GM12878 (cell line): ENCODE results near the gene STARD13. TPM values are rescaled to one million over a fixed set of nuclear protein-coding genes. Genes with fewer than 3 reads are reported as not detected.

Source experiments
- CUX1 ChIP-seq: IDR thresholded peaks from 2 replicates; pipeline ENCODE4 v1.6.1; 2012; ENCODE audit warnings: improper control_type of control experiment, low read depth, low read length; ENCODE audit not compliant: insufficient replicate concordance
- DPF2 ChIP-seq: fragments of 450-650 bp; IDR thresholded peaks from 2 replicates; pipeline ENCODE4 v1.6.1; 2017; ENCODE audit warnings: mild to moderate bottlenecking
- SREBF2 ChIP-seq: IDR thresholded peaks from 2 replicates; pipeline ENCODE4 v1.6.1; 2012; ENCODE audit warnings: mild to moderate bottlenecking, low read length
- YY1 ChIP-seq: IDR thresholded peaks from 2 replicates; pipeline ENCODE4 v1.6.1; 2011; ENCODE audit warnings: low read depth, mild to moderate bottlenecking, low read length
- ZBTB11 ChIP-seq: fragments of 450-650 bp; formaldehyde crosslinking; IDR thresholded peaks from 2 replicates; pipeline ENCODE4 v1.5.0; 2022; ENCODE audit warnings: mild to moderate bottlenecking, missing genetic modification characterization
- polyA plus RNA-seq, 11 experiments: library from polyadenylated mRNA; depleted of rRNA in 4 of 11; unstranded in 6 of 11; stranded (reverse) in 5 of 11; fragments of >200 nt; fragmentation: Nextera tagmentation in 4 of 11; fragmentation: Illumina TruSeq in 1 of 11; extraction: Ambion mirVana in 4 of 11; extraction: Trizol in 1 of 11; gene quantifications; 1 replicate in 1 of 11; 2 replicates in 10 of 11; pipeline versions ENCODE4 v1.2.1 to v1.2.3, GENCODE V29; 2011 to 2016; ENCODE audit warnings: inconsistent platforms in 2 of 11, missing spikeins in 2 of 11, low read depth in 1 of 11
- total RNA-seq, 4 experiments: library from RNA; depleted of rRNA in 3 of 4; stranded (reverse); fragments of >200 nt in 3 of 4; fragmentation: Illumina TruSeq in 1 of 4; extraction: Trizol in 1 of 4; gene quantifications; 2 replicates each; pipeline versions ENCODE4 v1.2.1 to v1.2.3, GENCODE V29; 2013 to 2021
- TF ChIP-seq, protein P1 (sequence below): fragments of 450-650 bp; IDR thresholded peaks from 2 replicates; pipeline ENCODE4 v1.6.1; 2018; ENCODE audit warnings: mild to moderate bottlenecking, low read depth, moderate library complexity; ENCODE audit not compliant: partially characterized antibody
- TF ChIP-seq, protein P2 (sequence below): fragments of 450-650 bp; IDR thresholded peaks from 2 replicates; pipeline ENCODE4 v1.6.1; 2016; ENCODE audit warnings: mild to moderate bottlenecking
- TF ChIP-seq, protein P3 (sequence below): IDR thresholded peaks from 2 replicates; pipeline ENCODE4 v1.6.1; 2011; ENCODE audit warnings: low read depth, low read length, improper control_type of control experiment, borderline replicate concordance
- TF ChIP-seq, protein P4 (sequence below): IDR thresholded peaks from 2 replicates; pipeline ENCODE4 v1.6.1; 2012; ENCODE audit warnings: low read length, inconsistent platforms

Gene STARD13
- total and polyA plus RNA-seq, 10 of the 15 experiments (the other 5 are each of a cell fraction or from before 2014, with no cell fraction given), result 4.0 to 41.6 (median 10.1) TPM

DNA sequence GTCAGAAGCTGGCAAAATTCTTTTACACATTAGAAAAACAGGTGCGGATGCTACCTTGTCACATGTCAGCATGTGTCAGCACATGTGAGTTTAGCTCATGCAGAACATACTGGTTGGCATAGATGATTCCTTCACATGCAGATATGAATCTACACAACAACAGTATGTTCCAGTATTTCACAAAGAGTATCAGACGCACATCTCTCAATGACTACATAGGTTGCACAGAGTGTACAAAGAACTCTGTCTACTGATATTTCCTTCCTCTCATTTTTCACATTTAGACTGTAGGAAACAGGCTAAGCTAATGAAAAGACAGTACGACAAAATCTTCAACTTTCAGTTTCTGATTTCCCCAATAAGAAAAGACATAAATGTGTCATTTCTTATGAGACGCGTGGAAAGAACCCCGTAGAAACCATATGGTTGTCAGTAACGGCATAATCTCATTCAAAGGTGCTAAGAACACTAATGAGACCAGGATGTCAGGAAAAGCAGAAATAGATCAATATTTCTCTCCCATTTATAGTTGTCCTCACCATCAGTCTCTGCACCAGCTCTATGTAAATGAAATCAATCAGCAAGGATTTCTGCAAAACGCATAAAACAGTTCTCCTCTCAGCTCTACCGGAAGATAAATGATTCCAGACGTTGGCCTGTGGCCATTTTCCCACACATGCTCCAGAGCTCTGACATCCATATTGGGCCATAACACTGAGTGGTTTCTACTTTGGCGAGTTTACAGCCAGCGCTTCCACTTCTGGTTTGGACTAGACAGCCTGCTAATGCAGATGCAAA, 81.2 kb downstream of the STARD13 start (continued):
- peak; percentile 41 for TF ChIP-seq CUX1
- TF ChIP-seq, protein P1, sequence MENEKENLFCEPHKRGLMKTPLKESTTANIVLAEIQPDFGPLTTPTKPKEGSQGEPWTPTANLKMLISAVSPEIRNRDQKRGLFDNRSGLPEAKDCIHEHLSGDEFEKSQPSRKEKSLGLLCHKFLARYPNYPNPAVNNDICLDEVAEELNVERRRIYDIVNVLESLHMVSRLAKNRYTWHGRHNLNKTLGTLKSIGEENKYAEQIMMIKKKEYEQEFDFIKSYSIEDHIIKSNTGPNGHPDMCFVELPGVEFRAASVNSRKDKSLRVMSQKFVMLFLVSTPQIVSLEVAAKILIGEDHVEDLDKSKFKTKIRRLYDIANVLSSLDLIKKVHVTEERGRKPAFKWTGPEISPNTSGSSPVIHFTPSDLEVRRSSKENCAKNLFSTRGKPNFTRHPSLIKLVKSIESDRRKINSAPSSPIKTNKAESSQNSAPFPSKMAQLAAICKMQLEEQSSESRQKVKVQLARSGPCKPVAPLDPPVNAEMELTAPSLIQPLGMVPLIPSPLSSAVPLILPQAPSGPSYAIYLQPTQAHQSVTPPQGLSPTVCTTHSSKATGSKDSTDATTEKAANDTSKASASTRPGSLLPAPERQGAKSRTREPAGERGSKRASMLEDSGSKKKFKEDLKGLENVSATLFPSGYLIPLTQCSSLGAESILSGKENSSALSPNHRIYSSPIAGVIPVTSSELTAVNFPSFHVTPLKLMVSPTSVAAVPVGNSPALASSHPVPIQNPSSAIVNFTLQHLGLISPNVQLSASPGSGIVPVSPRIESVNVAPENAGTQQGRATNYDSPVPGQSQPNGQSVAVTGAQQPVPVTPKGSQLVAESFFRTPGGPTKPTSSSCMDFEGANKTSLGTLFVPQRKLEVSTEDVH, result no peak
- no peak for TF ChIP-seq SREBF2
- no peak for TF ChIP-seq ZBTB11
- TF ChIP-seq, protein P2, sequence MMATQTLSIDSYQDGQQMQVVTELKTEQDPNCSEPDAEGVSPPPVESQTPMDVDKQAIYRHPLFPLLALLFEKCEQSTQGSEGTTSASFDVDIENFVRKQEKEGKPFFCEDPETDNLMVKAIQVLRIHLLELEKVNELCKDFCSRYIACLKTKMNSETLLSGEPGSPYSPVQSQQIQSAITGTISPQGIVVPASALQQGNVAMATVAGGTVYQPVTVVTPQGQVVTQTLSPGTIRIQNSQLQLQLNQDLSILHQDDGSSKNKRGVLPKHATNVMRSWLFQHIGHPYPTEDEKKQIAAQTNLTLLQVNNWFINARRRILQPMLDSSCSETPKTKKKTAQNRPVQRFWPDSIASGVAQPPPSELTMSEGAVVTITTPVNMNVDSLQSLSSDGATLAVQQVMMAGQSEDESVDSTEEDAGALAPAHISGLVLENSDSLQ, result peak; percentile 59; the same call in 1 of the 2 replicates
- TF ChIP-seq, protein P3, sequence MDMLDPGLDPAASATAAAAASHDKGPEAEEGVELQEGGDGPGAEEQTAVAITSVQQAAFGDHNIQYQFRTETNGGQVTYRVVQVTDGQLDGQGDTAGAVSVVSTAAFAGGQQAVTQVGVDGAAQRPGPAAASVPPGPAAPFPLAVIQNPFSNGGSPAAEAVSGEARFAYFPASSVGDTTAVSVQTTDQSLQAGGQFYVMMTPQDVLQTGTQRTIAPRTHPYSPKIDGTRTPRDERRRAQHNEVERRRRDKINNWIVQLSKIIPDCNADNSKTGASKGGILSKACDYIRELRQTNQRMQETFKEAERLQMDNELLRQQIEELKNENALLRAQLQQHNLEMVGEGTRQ, result peak; percentile 9; the same call in 1 of the 2 replicates
- TF ChIP-seq YY1, result peak; percentile 74; the same call in 1 of the 2 replicates
- TF ChIP-seq, protein P4, sequence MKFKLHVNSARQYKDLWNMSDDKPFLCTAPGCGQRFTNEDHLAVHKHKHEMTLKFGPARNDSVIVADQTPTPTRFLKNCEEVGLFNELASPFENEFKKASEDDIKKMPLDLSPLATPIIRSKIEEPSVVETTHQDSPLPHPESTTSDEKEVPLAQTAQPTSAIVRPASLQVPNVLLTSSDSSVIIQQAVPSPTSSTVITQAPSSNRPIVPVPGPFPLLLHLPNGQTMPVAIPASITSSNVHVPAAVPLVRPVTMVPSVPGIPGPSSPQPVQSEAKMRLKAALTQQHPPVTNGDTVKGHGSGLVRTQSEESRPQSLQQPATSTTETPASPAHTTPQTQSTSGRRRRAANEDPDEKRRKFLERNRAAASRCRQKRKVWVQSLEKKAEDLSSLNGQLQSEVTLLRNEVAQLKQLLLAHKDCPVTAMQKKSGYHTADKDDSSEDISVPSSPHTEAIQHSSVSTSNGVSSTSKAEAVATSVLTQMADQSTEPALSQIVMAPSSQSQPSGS, result peak; percentile 52
- TF ChIP-seq DPF2, result 0 out of 2 replicates have a peak, but pooled peaks have one; percentile 9
